Natural killer cell treated with Interleukin-12 subunit alpha and Interleukin-12 subunit beta and Interleukin-15 and Interleukin-18, amount 100 ng/mL, for 72 hours (primary cell): ENCODE results near the gene NINJ2. TPM values are rescaled to one million over a fixed set of nuclear protein-coding genes. Genes with fewer than 3 reads are reported as not detected.

Experiments used
- ATAC-seq, 2 donors: fragments of 150-1000 bp; cut with Tn5 transposase in 1 of 2; sonication (Bioruptor Pico), chemical (Tn5 transposase) in 1 of 2; 2 replicates each; pipeline ENCODE4 v1.10.0; 2021
- DNase-seq: peaks from one replicate; pipeline ENCODE4 v3.0.0; 2022; ENCODE audit warnings: low spot score
- H3K27ac Mint-ChIP-seq, 2 donors: 1 replicate in 1 of 2; 2 replicates in 1 of 2; pipeline ENCODE4 v1.8.0; 2022; ENCODE audit warnings: mixed read lengths in 2 of 2, mild to moderate bottlenecking in 1 of 2, moderate library complexity in 1 of 2
- H3K27me3 Mint-ChIP-seq, 2 donors: 1 replicate in 1 of 2; 2 replicates in 1 of 2; pipeline ENCODE4 v1.8.0; 2022; ENCODE audit warnings: mixed read lengths in 2 of 2
- H3K36me3 Mint-ChIP-seq: one replicate; pipeline ENCODE4 v1.8.0; 2022; ENCODE audit warnings: mixed read lengths
- H3K4me1 Mint-ChIP-seq, 2 donors: 1 replicate in 1 of 2; 2 replicates in 1 of 2; pipeline ENCODE4 v1.8.0; 2022; ENCODE audit warnings: low read depth in 2 of 2, mixed read lengths in 2 of 2, mild to moderate bottlenecking in 1 of 2
- H3K4me3 Mint-ChIP-seq: one replicate; pipeline ENCODE4 v1.8.0; 2022; ENCODE audit warnings: mixed read lengths
- H3K9me3 Mint-ChIP-seq: 2 replicates; pipeline ENCODE4 v1.8.0; 2022; ENCODE audit warnings: mixed read lengths
- total RNA-seq, 2 donors: library from RNA; stranded (reverse); gene quantifications; one replicate each; pipeline ENCODE4 v1.2.3, GENCODE V29; 2022

Gene NINJ2
- total RNA-seq, 2 donors from 2014 or later = 8.6 to 15.3 TPM

GRCh38 chr12:565589-566105 lies 97.6 kb downstream of the NINJ2 start:
- no peak for DNase-seq
- peaks cover 45 to 60% of the 10 kb centered on the region in 2 donors for H3K4me1 Mint-ChIP-seq
- peak overlapping the region; percentile 37 for H3K4me3 Mint-ChIP-seq
- H3K9me3 Mint-ChIP-seq = no peaks in the 10 kb centered on the region
- no peaks in the 10 kb centered on the region for H3K36me3 Mint-ChIP-seq
- H3K27ac Mint-ChIP-seq = peak overlapping the region in 1 of 2 donors; percentile 63
- ATAC-seq = no peak
- H3K27me3 Mint-ChIP-seq = no peaks in the 10 kb centered on the region

GRCh38 chr12:565161-565560 lies 98.1 kb downstream of the NINJ2 start:
- H3K9me3 Mint-ChIP-seq = no peaks in the 10 kb centered on the region
- ATAC-seq (no peak), DNase-seq (no peak)
- H3K4me1 Mint-ChIP-seq = peaks cover 45 to 60% of the 10 kb centered on the region in 2 donors
- no peak overlapping the region for H3K4me3 Mint-ChIP-seq
- no peaks in the 10 kb centered on the region for H3K27me3 Mint-ChIP-seq
- no peaks in the 10 kb centered on the region for H3K36me3 Mint-ChIP-seq
- no peak overlapping the region for H3K27ac Mint-ChIP-seq

GRCh38 chr12:563787-564298 lies 99.4 kb downstream of the NINJ2 start:
- ATAC-seq (no peak), DNase-seq (no peak)
- H3K9me3 Mint-ChIP-seq = no peaks in the 10 kb centered on the region
- peak overlapping the region; percentile 42 to 70 for H3K27ac Mint-ChIP-seq
- peaks cover 41 to 54% of the 10 kb centered on the region in 2 donors for H3K4me1 Mint-ChIP-seq
- no peaks in the 10 kb centered on the region for H3K36me3 Mint-ChIP-seq
- H3K27me3 Mint-ChIP-seq = no peaks in the 10 kb centered on the region
- peak overlapping the region; percentile 88 for H3K4me3 Mint-ChIP-seq

GRCh38 chr12:563250-563781 lies 99.9 kb downstream of the NINJ2 start:
- H3K36me3 Mint-ChIP-seq = no peaks in the 10 kb centered on the region
- H3K27me3 Mint-ChIP-seq = no peaks in the 10 kb centered on the region
- H3K4me3 Mint-ChIP-seq = peak overlapping the region; percentile 88
- H3K4me1 Mint-ChIP-seq = peaks cover 41 to 52% of the 10 kb centered on the region in 2 donors
- no peak for DNase-seq
- H3K27ac Mint-ChIP-seq = peak overlapping the region; percentile 42 to 70
- peak; percentile 79 to 87 for ATAC-seq
- H3K9me3 Mint-ChIP-seq = no peaks in the 10 kb centered on the region

- peaks cover 41 to 51% of the 10 kb centered on the region in 2 donors for H3K4me1 Mint-ChIP-seq
- peak overlapping the region; percentile 88 for H3K4me3 Mint-ChIP-seq
- H3K27ac Mint-ChIP-seq = peak overlapping the region; percentile 42 to 70
- H3K36me3 Mint-ChIP-seq = no peaks in the 10 kb centered on the region
- no peak for DNase-seq
- no peak for ATAC-seq
- H3K9me3 Mint-ChIP-seq = no peaks in the 10 kb centered on the region
- no peaks in the 10 kb centered on the region for H3K27me3 Mint-ChIP-seq
Observed at GRCh38 chr12:562634-563033, 100.6 kb downstream of the NINJ2 start.

GRCh38 chr12:561908-562593 lies 101.2 kb downstream of the NINJ2 start:
- no peaks in the 10 kb centered on the region for H3K27me3 Mint-ChIP-seq
- DNase-seq = no peak
- H3K27ac Mint-ChIP-seq = peak overlapping the region; percentile 42 to 48
- H3K36me3 Mint-ChIP-seq = no peaks in the 10 kb centered on the region
- peak overlapping the region; percentile 76 for H3K4me3 Mint-ChIP-seq
- ATAC-seq = no peak
- no peaks in the 10 kb centered on the region for H3K9me3 Mint-ChIP-seq
- H3K4me1 Mint-ChIP-seq = peaks cover 41 to 48% of the 10 kb centered on the region in 2 donors

- Mint-ChIP-seq H3K27me3 (no peaks in the 10 kb centered on the region), H3K4me1 (peaks cover 41 to 43% of the 10 kb centered on the region in 2 donors), H3K36me3 (no peaks in the 10 kb centered on the region), H3K4me3 (no peak overlapping the region), H3K27ac (peak overlapping the region in 1 of 2 donors; percentile 42), H3K9me3 (no peaks in the 10 kb centered on the region)
- ATAC-seq = no peak
- DNase-seq = no peak
Observed at GRCh38 chr12:561391-561705, 101.9 kb downstream of the NINJ2 start.

- no peaks in the 10 kb centered on the region for H3K9me3 Mint-ChIP-seq
- no peak overlapping the region for H3K4me3 Mint-ChIP-seq
- DNase-seq (no peak), ATAC-seq (no peak)
- H3K36me3 Mint-ChIP-seq = no peaks in the 10 kb centered on the region
- no peak overlapping the region for H3K27ac Mint-ChIP-seq
- H3K4me1 Mint-ChIP-seq = peaks cover 35 to 38% of the 10 kb centered on the region in 2 donors
- no peaks in the 10 kb centered on the region for H3K27me3 Mint-ChIP-seq
Observed at GRCh38 chr12:560691-561390, 102.4 kb downstream of the NINJ2 start.

- DNase-seq = no peak
- Mint-ChIP-seq H3K9me3 (no peaks in the 10 kb centered on the region), H3K4me3 (no peak overlapping the region), H3K27ac (peak overlapping the region in 1 of 2 donors; percentile 13), H3K27me3 (no peaks in the 10 kb centered on the region), H3K36me3 (no peaks in the 10 kb centered on the region), H3K4me1 (peaks cover 27 to 34% of the 10 kb centered on the region in 2 donors)
- no peak for ATAC-seq
Observed at GRCh38 chr12:559906-560455, 103.3 kb downstream of the NINJ2 start.

- Mint-ChIP-seq H3K9me3 (no peaks in the 10 kb centered on the region), H3K36me3 (no peaks in the 10 kb centered on the region), H3K27ac (peak overlapping the region in 1 of 2 donors; percentile 13), H3K27me3 (no peaks in the 10 kb centered on the region), H3K4me3 (no peak overlapping the region), H3K4me1 (peaks cover 24 to 31% of the 10 kb centered on the region in 2 donors)
- DNase-seq (no peak), ATAC-seq (no peak)
Observed at GRCh38 chr12:559208-559905, 103.9 kb downstream of the NINJ2 start.

- Mint-ChIP-seq H3K36me3 (no peaks in the 10 kb centered on the region), H3K4me3 (no peak overlapping the region), H3K27ac (no peak overlapping the region)
Observed at GRCh38 chr12:558580-558979, 104.7 kb downstream of the NINJ2 start.

GRCh38 chr12:556498-556897 lies 106.7 kb downstream of the NINJ2 start:
- DNase-seq = no peak
- no peaks in the 10 kb centered on the region for H3K9me3 Mint-ChIP-seq
- H3K36me3 Mint-ChIP-seq = no peaks in the 10 kb centered on the region
- H3K4me3 Mint-ChIP-seq = no peak overlapping the region
- H3K27ac Mint-ChIP-seq = no peak overlapping the region
- peaks cover 16 to 17% of the 10 kb centered on the region in 2 donors for H3K4me1 Mint-ChIP-seq
- ATAC-seq = no peak
- H3K27me3 Mint-ChIP-seq = no peaks in the 10 kb centered on the region

More at GRCh38 chr12:558580-558979, 104.7 kb downstream of the NINJ2 start:
- ATAC-seq (no peak), DNase-seq (no peak)
- Mint-ChIP-seq H3K4me1 (peaks cover 22 to 25% of the 10 kb centered on the region in 2 donors), H3K9me3 (no peaks in the 10 kb centered on the region), H3K27me3 (no peaks in the 10 kb centered on the region)

GRCh38 chr12:554001-554285 lies 109.3 kb downstream of the NINJ2 start:
- H3K27ac Mint-ChIP-seq = peak overlapping the region; percentile 40 to 61
- no peak for ATAC-seq
- no peaks in the 10 kb centered on the region for H3K27me3 Mint-ChIP-seq
- H3K36me3 Mint-ChIP-seq = no peaks in the 10 kb centered on the region
- no peak for DNase-seq
- H3K4me3 Mint-ChIP-seq = peak overlapping the region; percentile 73
- H3K4me1 Mint-ChIP-seq = peaks cover 16% of the 10 kb centered on the region in 2 donors
- H3K9me3 Mint-ChIP-seq = no peaks in the 10 kb centered on the region
